Liver (tissue), 9 donors: ENCODE measurements around the gene C19orf12. TPM values are rescaled to one million over a fixed set of nuclear protein-coding genes. Genes with fewer than 3 reads are reported as not detected.

Source experiments
- DNase-seq: peaks from one replicate; pipeline ENCODE4 v3.0.0-alpha.2; 2017; ENCODE audit warnings: low spot score
- H3K27ac ChIP-seq, 2 donors: one replicate each; pipeline ENCODE4 v1.7.0; 2013; ENCODE audit warnings: inconsistent platforms in 2 of 2, low read length in 2 of 2, control low read depth in 1 of 2, low read depth in 1 of 2, mild to moderate bottlenecking in 1 of 2
- H3K27me3 ChIP-seq, 4 donors: one replicate each; pipeline versions ENCODE4 v1.6.1 to v1.7.0; 2013; ENCODE audit warnings: low read length in 3 of 4, inconsistent platforms in 1 of 4, mild to moderate bottlenecking in 1 of 4, moderate library complexity in 1 of 4; ENCODE audit not compliant: control insufficient read depth in 4 of 4, insufficient read depth in 4 of 4
- H3K36me3 ChIP-seq, 4 donors: one replicate each; pipeline versions ENCODE4 v1.6.1 to v1.7.0; 2013; ENCODE audit warnings: low read length in 3 of 4, mild to moderate bottlenecking in 3 of 4, low read depth in 1 of 4, moderate library complexity in 1 of 4; ENCODE audit not compliant: control insufficient read depth in 4 of 4, insufficient read depth in 3 of 4
- H3K4me1 ChIP-seq, 4 donors: one replicate each; pipeline versions ENCODE4 v1.6.1 to v1.7.0; 2013; ENCODE audit warnings: low read length in 3 of 4, mild to moderate bottlenecking in 3 of 4, moderate library complexity in 1 of 4; ENCODE audit not compliant: control insufficient read depth in 4 of 4, insufficient read depth in 4 of 4
- H3K4me3 ChIP-seq, 3 donors: one replicate each; pipeline versions ENCODE4 v1.6.1 to v1.7.0; 2013; ENCODE audit warnings: low read length in 3 of 3, control low read depth in 1 of 3, low read depth in 1 of 3, mild to moderate bottlenecking in 1 of 3
- H3K9ac ChIP-seq, 2 donors: one replicate each; pipeline ENCODE4 v1.7.0; 2013; ENCODE audit warnings: low read length in 2 of 2, mild to moderate bottlenecking in 2 of 2, moderate library complexity in 2 of 2, control low read depth in 1 of 2, low read depth in 1 of 2
- H3K9me3 ChIP-seq, 4 donors: one replicate each; pipeline versions ENCODE4 v1.6.1 to v1.7.0; 2013; ENCODE audit warnings: low read length in 3 of 4; ENCODE audit not compliant: control insufficient read depth in 4 of 4
- CTCF ChIP-seq: fragments of 150-350 bp; IDR thresholded peaks from 2 replicates; pipeline ENCODE4 v1.5.1; 2017; ENCODE audit warnings: improper control_type of control experiment, low read depth, low read length; ENCODE audit not compliant: missing input control
- EGR1 ChIP-seq, 2 donors: IDR thresholded peaks; 2 replicates each; pipeline ENCODE4 v1.6.1; 2016 to 2018; ENCODE audit warnings: antibody characterized with exemption in 2 of 2, low read depth in 2 of 2
- FOXA2 ChIP-seq: IDR thresholded peaks from 2 replicates; pipeline ENCODE4 v1.6.1; 2016; ENCODE audit warnings: antibody characterized with exemption
- GABPA ChIP-seq, 2 donors: IDR thresholded peaks in 1 of 2; conservative IDR thresholded peaks in 1 of 2; 2 replicates each; pipeline ENCODE4 v1.6.1; 2016; ENCODE audit warnings: antibody characterized with exemption in 2 of 2, mild to moderate bottlenecking in 1 of 2, moderate library complexity in 1 of 2
- HNF4A ChIP-seq, 2 donors: conservative IDR thresholded peaks; 2 replicates each; pipeline ENCODE4 v1.6.1; 2016; ENCODE audit warnings: antibody characterized with exemption in 2 of 2, mild to moderate bottlenecking in 2 of 2
- HNF4G ChIP-seq: IDR thresholded peaks from 2 replicates; pipeline ENCODE4 v1.6.1; 2016; ENCODE audit warnings: antibody characterized with exemption
- JUND ChIP-seq, 2 donors: IDR thresholded peaks; 2 replicates each; pipeline ENCODE4 v1.6.1; 2016; ENCODE audit warnings: antibody characterized with exemption in 2 of 2
- MAX ChIP-seq: IDR thresholded peaks from 2 replicates; pipeline ENCODE4 v1.6.1; 2016; ENCODE audit warnings: antibody characterized with exemption
- NR2F2 ChIP-seq: IDR thresholded peaks from 2 replicates; pipeline ENCODE4 v1.6.1; 2016; ENCODE audit warnings: antibody characterized with exemption
- RAD21 ChIP-seq, 2 donors: IDR thresholded peaks; 2 replicates each; pipeline ENCODE4 v1.6.1; 2016; ENCODE audit warnings: antibody characterized with exemption in 2 of 2, mild to moderate bottlenecking in 2 of 2
- REST ChIP-seq: IDR thresholded peaks from 2 replicates; pipeline ENCODE4 v1.6.1; 2016; ENCODE audit warnings: antibody characterized with exemption, mild to moderate bottlenecking
- RXRA ChIP-seq, 2 donors: IDR thresholded peaks; 2 replicates each; pipeline ENCODE4 v1.6.1; 2017 to 2018; ENCODE audit warnings: antibody characterized with exemption in 2 of 2, mild to moderate bottlenecking in 1 of 2
- SP1 ChIP-seq: IDR thresholded peaks from 2 replicates; pipeline ENCODE4 v1.6.1; 2018; ENCODE audit warnings: antibody characterized with exemption, mild to moderate bottlenecking
- TAF1 ChIP-seq: conservative IDR thresholded peaks from 2 replicates; pipeline ENCODE4 v1.6.1; 2016; ENCODE audit warnings: antibody characterized with exemption, mild to moderate bottlenecking
- YY1 ChIP-seq: IDR thresholded peaks from 2 replicates; pipeline ENCODE4 v1.6.1; 2016; ENCODE audit warnings: antibody characterized with exemption, mild to moderate bottlenecking
- ZBTB33 ChIP-seq: IDR thresholded peaks from 2 replicates; pipeline ENCODE4 v1.6.1; 2016; ENCODE audit warnings: antibody characterized with exemption
- WGBS: extraction: QIAGEN DNeasy Blood & Tissue Kit; methylation state at CpG from one replicate; pipeline ENCODE4 v1.1.7; 2013; 5-methylcytosine and 5-hydroxymethylcytosine counted together
- polyA plus RNA-seq, 2 donors: library from polyadenylated mRNA; stranded (reverse) in 1 of 2; unstranded in 1 of 2; fragments of 200-250 nt in 1 of 2; fragments of >200 nt in 1 of 2; fragmentation: Nextera tagmentation in 1 of 2; extraction: Ambion mirVana in 1 of 2; gene quantifications; one replicate each; pipeline versions ENCODE4 v1.2.1 to v1.2.3, GENCODE V29; 2013 to 2015
- total RNA-seq, 2 donors: library from RNA; depleted of rRNA; stranded (reverse); fragments of >200 nt; gene quantifications; one replicate each; pipeline ENCODE4 v1.2.3, GENCODE V29; 2014
- donor health status: healthy.
- donor health status: healthy.
- donor health status: healthy.
- donor health status: healthy.
- donor health status: healthy.

Gene C19orf12
- total and polyA plus RNA-seq, 4 donors = 21.2 to 82.8 (median 40.1) TPM

GRCh38 chr19:29764361-29764760 lies 49.3 kb upstream of the C19orf12 start:
- Histone ChIP-seq H3K4me1 (no peaks in the 10 kb centered on the region), H3K4me3 (no peak overlapping the region), H3K27me3 (no peaks in the 10 kb centered on the region), H3K9me3 (no peaks in the 10 kb centered on the region), H3K27ac (no peak overlapping the region), H3K9ac (no peak overlapping the region), H3K36me3 (no peaks in the 10 kb centered on the region)
- no peak for DNase-seq
- 93% methylated on average over 8 of the region's 8 CpGs for WGBS
- TF ChIP-seq GABPA (IDR thresholded peaks at IDR 0.05 in 1 of 2, conservative IDR thresholded peaks at IDR 0.05 in 1 of 2) (no peak), MAX (no peak), RXRA (IDR thresholded peaks at IDR 0.05) (no peak), EGR1 (IDR thresholded peaks at IDR 0.05; ENCODE audit: low read depth in 2 of 2) (no peak), NR2F2 (no peak), RAD21 (IDR thresholded peaks at IDR 0.05) (no peak), JUND (IDR thresholded peaks at IDR 0.05) (no peak), YY1 (no peak), ZBTB33 (no peak), CTCF (no peak), HNF4G (no peak), HNF4A (conservative IDR thresholded peaks at IDR 0.05) (no peak), TAF1 (no peak), SP1 (no peak)

GRCh38 chr19:29763196-29763595 lies 48.1 kb upstream of the C19orf12 start:
- H3K36me3 ChIP-seq = no peaks in the 10 kb centered on the region
- H3K9me3 ChIP-seq = no peaks in the 10 kb centered on the region
- 87% methylated on average over 4 of the region's 4 CpGs for WGBS
- no peak overlapping the region for H3K27ac ChIP-seq
- H3K4me3 ChIP-seq = no peak overlapping the region
- no peaks in the 10 kb centered on the region for H3K27me3 ChIP-seq
- no peaks in the 10 kb centered on the region for H3K4me1 ChIP-seq
- TF ChIP-seq EGR1 (IDR thresholded peaks at IDR 0.05; ENCODE audit: low read depth in 2 of 2) (no peak), JUND (IDR thresholded peaks at IDR 0.05) (no peak), YY1 (no peak), RAD21 (IDR thresholded peaks at IDR 0.05) (no peak), TAF1 (no peak)
- DNase-seq = no peak
- no peak overlapping the region for H3K9ac ChIP-seq

- 67% methylated on average over 14 of the region's 14 CpGs for WGBS
- no peak overlapping the region for H3K4me3 ChIP-seq
- DNase-seq = no peak
- H3K9ac ChIP-seq = no peak overlapping the region
- H3K27me3 ChIP-seq = no peaks in the 10 kb centered on the region
- TF ChIP-seq JUND (IDR thresholded peaks at IDR 0.05) = no peak
- no peak for TF ChIP-seq HNF4A (conservative IDR thresholded peaks at IDR 0.05)
- no peak for TF ChIP-seq GABPA (IDR thresholded peaks at IDR 0.05 in 1 of 2, conservative IDR thresholded peaks at IDR 0.05 in 1 of 2)
- TF ChIP-seq HNF4G = no peak
- no peak for TF ChIP-seq NR2F2
- TF ChIP-seq EGR1 (IDR thresholded peaks at IDR 0.05; ENCODE audit: low read depth in 2 of 2) = no peak
- TF ChIP-seq RAD21 (IDR thresholded peaks at IDR 0.05) = no peak
- no peak for TF ChIP-seq REST
- TF ChIP-seq TAF1 = no peak
- TF ChIP-seq FOXA2 = no peak
- no peak for TF ChIP-seq CTCF
- no peaks in the 10 kb centered on the region for H3K4me1 ChIP-seq
- H3K36me3 ChIP-seq = no peaks in the 10 kb centered on the region
- H3K27ac ChIP-seq = no peak overlapping the region
- H3K9me3 ChIP-seq = no peaks in the 10 kb centered on the region
Measured at GRCh38 chr19:29761575-29762232, 46.6 kb upstream of the C19orf12 start.
